SK-N-SH treated with all-trans-retinoic acid at 6 μM for 48 hours (cell line): ENCODE measurements around the gene UNC13C.

Experiments used
- ATAC-seq: fragments of 200-7000 bp; cut with Tn5 transposase; 3 replicates; pipeline ENCODE4 v1.9.1; 2020; ENCODE audit warnings: mild to moderate bottlenecking, moderate library complexity
- ARNTL ChIP-seq: fragments of 450-650 bp; formaldehyde crosslinking; IDR thresholded peaks from 2 replicates; pipeline ENCODE4 v1.5.0; 2020; ENCODE audit warnings: low read depth, mild to moderate bottlenecking, moderate library complexity, borderline replicate concordance
- BACH2 ChIP-seq: fragments of 250-450 bp; sonication (Bioruptor Pico); IDR thresholded peaks from 2 replicates; pipeline ENCODE4 v1.9.0; 2021; ENCODE audit warnings: mild to moderate bottlenecking, borderline replicate concordance
- CREB5 ChIP-seq: fragments of 250-450 bp; sonication (Bioruptor Pico); IDR thresholded peaks from 2 replicates; pipeline ENCODE4 v1.5.1; 2020; ENCODE audit warnings: low read depth, mild to moderate bottlenecking, moderate library complexity
- CSDC2 ChIP-seq: fragments of 250-450 bp; sonication (Bioruptor Pico); IDR thresholded peaks from 2 replicates; pipeline ENCODE4 v1.5.0; 2020; ENCODE audit warnings: mild to moderate bottlenecking, moderate library complexity
- ESRRG ChIP-seq: fragments of 250-450 bp; sonication (Bioruptor Pico); IDR thresholded peaks from 2 replicates; pipeline ENCODE4 v1.6.1; 2021; ENCODE audit warnings: mild to moderate bottlenecking
- GLIS3 ChIP-seq: fragments of 250-450 bp; sonication (Bioruptor Pico); IDR thresholded peaks from 2 replicates; pipeline ENCODE4 v1.5.0; 2020; ENCODE audit warnings: mild to moderate bottlenecking, moderate library complexity
- ISL1 ChIP-seq: fragments of 250-450 bp; sonication (Bioruptor Pico); IDR thresholded peaks from 2 replicates; pipeline ENCODE4 v2.1.2; 2022; ENCODE audit warnings: mild to moderate bottlenecking, moderate library complexity
- OSR1 ChIP-seq: fragments of 250-450 bp; sonication (Bioruptor Pico); IDR thresholded peaks from 2 replicates; pipeline ENCODE4 v1.8.0; 2022; ENCODE audit warnings: moderate library complexity, mild to moderate bottlenecking, inconsistent platforms
- PATZ1 ChIP-seq: fragments of 250-450 bp; sonication (Bioruptor Pico); IDR thresholded peaks from 2 replicates; pipeline ENCODE4 v1.8.0; 2020; ENCODE audit warnings: mild to moderate bottlenecking, moderate library complexity, borderline replicate concordance
- POU6F1 ChIP-seq: fragments of 250-450 bp; sonication (Bioruptor Pico); IDR thresholded peaks from 2 replicates; pipeline ENCODE4 v1.8.0; 2021; ENCODE audit warnings: low read depth, mild to moderate bottlenecking, moderate library complexity, borderline replicate concordance
- PPARA ChIP-seq: fragments of 250-450 bp; sonication (Bioruptor Pico); IDR thresholded peaks from 2 replicates; pipeline ENCODE4 v1.5.0; 2020; ENCODE audit warnings: mild to moderate bottlenecking, borderline replicate concordance
- RARB ChIP-seq: fragments of 250-450 bp; sonication (Bioruptor Pico); IDR thresholded peaks from 2 replicates; pipeline ENCODE4 v1.8.0; 2021; ENCODE audit warnings: mild to moderate bottlenecking, moderate library complexity
- SNAI2 ChIP-seq: fragments of 250-450 bp; sonication (Bioruptor Pico); IDR thresholded peaks from 2 replicates; pipeline ENCODE4 v1.5.0; 2020; ENCODE audit warnings: mild to moderate bottlenecking, moderate library complexity
- TCF4 ChIP-seq: fragments of 250-450 bp; sonication (Bioruptor Pico); IDR thresholded peaks from 2 replicates; pipeline ENCODE4 v1.8.0; 2021; ENCODE audit warnings: mild to moderate bottlenecking, moderate library complexity, borderline replicate concordance
- TOX ChIP-seq: fragments of 250-450 bp; sonication (Bioruptor Pico); IDR thresholded peaks from 2 replicates; pipeline ENCODE4 v1.8.0; 2021; ENCODE audit warnings: mild to moderate bottlenecking, moderate library complexity, borderline replicate concordance
- TSHZ2 ChIP-seq: fragments of 250-450 bp; sonication (Bioruptor Pico); IDR thresholded peaks from 2 replicates; pipeline ENCODE4 v1.5.0; 2020; ENCODE audit warnings: mild to moderate bottlenecking, moderate library complexity
- ZC3H10 ChIP-seq: fragments of 250-450 bp; sonication (Bioruptor Pico); IDR thresholded peaks from 2 replicates; pipeline ENCODE4 v1.5.1; 2021; ENCODE audit warnings: mild to moderate bottlenecking, moderate library complexity
- ZFP3 ChIP-seq: fragments of 250-450 bp; sonication (Bioruptor Pico); IDR thresholded peaks from 2 replicates; pipeline ENCODE4 v1.5.0; 2020; ENCODE audit warnings: mild to moderate bottlenecking, moderate library complexity
- ZFP30 ChIP-seq: fragments of 450-650 bp; formaldehyde crosslinking; IDR thresholded peaks from 2 replicates; pipeline ENCODE4 v1.5.0; 2022; ENCODE audit warnings: mild to moderate bottlenecking, moderate library complexity
- ZNF565 ChIP-seq: fragments of 450-650 bp; formaldehyde crosslinking; conservative IDR thresholded peaks from 2 replicates; pipeline ENCODE4 v1.5.0; 2020; ENCODE audit warnings: low read depth, mild to moderate bottlenecking, moderate library complexity
- ZNF70 ChIP-seq: fragments of 450-650 bp; formaldehyde crosslinking; IDR thresholded peaks from 2 replicates; pipeline ENCODE4 v1.5.0; 2020; ENCODE audit warnings: mild to moderate bottlenecking, moderate library complexity

UNC13C gene

GRCh38 chr15:54150255-54150654 lies 172.0 kb downstream of the UNC13C start:
- no peak for ATAC-seq
- no peak for TF ChIP-seq ZNF565 (CRISPR knock-in tag)
- TF ChIP-seq RARB (CRISPR knock-in tag) = no peak
- TF ChIP-seq TOX = no peak
- TF ChIP-seq ARNTL (CRISPR knock-in tag) = no peak
- TF ChIP-seq ZC3H10 (CRISPR knock-in tag) = no peak
- TF ChIP-seq, all 23 proteins: peak for 0

- ATAC-seq = no peak
Observed at GRCh38 chr15:54159012-54159411, 180.8 kb downstream of the UNC13C start.

GRCh38 chr15:54187325-54187724 lies 209.1 kb downstream of the UNC13C start:
- no peak for TF ChIP-seq PATZ1 (CRISPR knock-in tag)
- TF ChIP-seq ZFP30 = no peak
- TF ChIP-seq ZNF70 (CRISPR knock-in tag) = no peak
- TF ChIP-seq OSR1 (CRISPR knock-in tag) = no peak
- no peak for TF ChIP-seq ARNTL (CRISPR knock-in tag)
- no peak for ATAC-seq

More at GRCh38 chr15:54159012-54159411, 180.8 kb downstream of the UNC13C start:
- no peak for TF ChIP-seq SNAI2 (CRISPR knock-in tag)
- TF ChIP-seq PATZ1 (CRISPR knock-in tag) = no peak
- TF ChIP-seq CSDC2 (CRISPR knock-in tag) = no peak
- no peak for TF ChIP-seq PPARA (CRISPR knock-in tag)
- no peak for TF ChIP-seq ISL1 (CRISPR knock-in tag)
- no peak for TF ChIP-seq TOX
- no peak for TF ChIP-seq CREB5 (CRISPR knock-in tag)
- TF ChIP-seq ZFP3 (CRISPR knock-in tag) = no peak
- TF ChIP-seq ZNF70 (CRISPR knock-in tag) = no peak
- TF ChIP-seq OSR1 (CRISPR knock-in tag) = no peak

GRCh38 chr15:54197995-54198394 lies 219.8 kb downstream of the UNC13C start:
- ATAC-seq = no peak

More at GRCh38 chr15:54197995-54198394, 219.8 kb downstream of the UNC13C start:
- no peak for TF ChIP-seq PPARA (CRISPR knock-in tag)
- TF ChIP-seq PATZ1 (CRISPR knock-in tag) = no peak
- no peak for TF ChIP-seq ZNF565 (CRISPR knock-in tag)
- TF ChIP-seq GLIS3 = no peak
- no peak for TF ChIP-seq OSR1 (CRISPR knock-in tag)
- TF ChIP-seq CREB5 (CRISPR knock-in tag) = no peak
- TF ChIP-seq ZFP3 (CRISPR knock-in tag) = no peak
- no peak for TF ChIP-seq ZNF70 (CRISPR knock-in tag)
- no peak for TF ChIP-seq ARNTL (CRISPR knock-in tag)
- TF ChIP-seq RARB (CRISPR knock-in tag) = no peak
- no peak for TF ChIP-seq TOX
- no peak for TF ChIP-seq TCF4
- TF ChIP-seq ESRRG (CRISPR knock-in tag) = no peak
- no peak for TF ChIP-seq SNAI2 (CRISPR knock-in tag)
- TF ChIP-seq BACH2 (CRISPR knock-in tag) = no peak
- no peak for TF ChIP-seq POU6F1 (CRISPR knock-in tag)
- no peak for TF ChIP-seq TSHZ2 (CRISPR knock-in tag)
